Hepatic stellate cell (primary cell): ENCODE data around the gene HIP1.
"Not testable (repeated sequence)": the region's sequence is repeated elsewhere in the genome, so short reads cannot be mapped to it uniquely, and the experiment has no call there.

Experiments used
- DNase-seq: peaks from one replicate; pipeline ENCODE4 v3.0.0; 2011; ENCODE audit warnings: low spot score

The HIP1 gene

DNA sequence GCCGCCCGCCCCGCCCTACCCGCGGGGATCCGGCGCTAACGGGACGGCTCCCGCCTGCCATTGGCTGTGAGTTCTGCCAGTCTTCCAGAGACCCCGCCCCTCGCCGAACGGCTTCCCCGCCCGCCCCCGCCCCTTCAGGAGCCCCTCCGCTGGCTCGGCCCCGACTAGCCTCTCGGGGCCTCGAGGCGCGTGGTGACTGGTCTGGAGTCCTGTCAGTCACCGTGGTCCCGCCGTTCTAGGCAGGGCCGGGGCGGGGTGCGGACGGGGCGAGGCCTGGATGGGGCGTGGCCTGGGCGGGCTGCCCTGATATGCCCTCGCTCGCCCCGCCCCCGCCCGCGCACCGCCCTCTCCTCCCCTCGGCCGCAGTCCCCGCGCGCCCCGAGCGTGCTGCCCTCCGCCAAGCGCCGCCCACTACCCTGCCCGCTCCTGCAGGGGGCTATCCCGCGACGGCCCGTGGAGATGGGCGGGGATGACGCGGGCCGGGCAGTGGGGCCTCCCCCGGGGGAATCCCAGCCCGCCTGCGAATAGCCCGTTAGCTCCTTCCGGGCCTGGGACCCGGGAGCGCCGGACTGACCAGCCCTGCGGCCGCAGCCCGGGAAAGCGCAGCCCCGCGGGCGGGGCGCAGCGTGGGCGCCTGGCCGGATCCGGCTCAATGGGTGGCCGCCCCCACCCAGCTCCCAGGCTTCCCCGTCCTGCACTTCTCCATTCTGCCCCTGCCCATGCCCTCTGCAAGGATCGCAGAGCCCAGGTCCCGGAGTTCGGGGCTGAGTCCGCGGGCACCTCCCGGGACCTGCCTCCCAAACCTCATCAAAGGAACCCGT lies 444 bp upstream of the HIP1 start:
- peak; percentile 99 for DNase-seq

DNA sequence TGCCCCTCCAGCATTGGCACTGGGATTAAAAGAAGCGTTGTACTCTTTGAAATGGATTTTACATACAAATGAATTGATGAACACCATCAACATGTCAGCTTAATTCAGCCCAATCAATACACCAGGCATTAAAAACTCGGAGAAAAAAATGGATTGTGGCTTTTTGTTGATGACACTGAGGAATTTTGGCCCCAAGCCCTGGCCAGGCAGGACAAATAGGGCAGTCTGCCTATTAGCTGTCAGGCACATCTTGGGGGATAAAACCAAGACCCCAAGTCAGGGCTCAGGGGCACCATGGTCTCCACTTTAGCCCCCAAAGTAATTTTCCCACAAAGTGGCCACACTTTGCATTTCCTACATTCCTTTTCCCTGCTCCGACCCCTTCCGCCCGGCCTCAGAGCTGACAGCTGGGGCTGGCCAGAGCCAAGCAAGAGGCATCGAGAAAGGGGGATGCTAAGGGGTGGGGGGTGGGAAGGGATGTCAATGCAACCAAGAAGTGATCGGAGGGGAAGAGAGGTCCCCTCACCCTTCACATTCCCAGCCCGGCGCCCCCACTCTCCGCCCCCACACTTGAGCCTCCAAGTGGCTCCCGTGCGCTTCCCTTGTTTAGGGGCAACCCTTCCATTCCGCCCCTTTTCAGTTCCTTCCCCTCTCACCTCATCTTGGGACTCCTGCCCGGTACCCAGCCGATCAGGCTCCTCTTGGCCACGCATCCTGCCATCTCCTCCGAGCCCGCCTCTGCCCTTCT lies 711 bp downstream of the HIP1 start:
- no peak for DNase-seq

DNA sequence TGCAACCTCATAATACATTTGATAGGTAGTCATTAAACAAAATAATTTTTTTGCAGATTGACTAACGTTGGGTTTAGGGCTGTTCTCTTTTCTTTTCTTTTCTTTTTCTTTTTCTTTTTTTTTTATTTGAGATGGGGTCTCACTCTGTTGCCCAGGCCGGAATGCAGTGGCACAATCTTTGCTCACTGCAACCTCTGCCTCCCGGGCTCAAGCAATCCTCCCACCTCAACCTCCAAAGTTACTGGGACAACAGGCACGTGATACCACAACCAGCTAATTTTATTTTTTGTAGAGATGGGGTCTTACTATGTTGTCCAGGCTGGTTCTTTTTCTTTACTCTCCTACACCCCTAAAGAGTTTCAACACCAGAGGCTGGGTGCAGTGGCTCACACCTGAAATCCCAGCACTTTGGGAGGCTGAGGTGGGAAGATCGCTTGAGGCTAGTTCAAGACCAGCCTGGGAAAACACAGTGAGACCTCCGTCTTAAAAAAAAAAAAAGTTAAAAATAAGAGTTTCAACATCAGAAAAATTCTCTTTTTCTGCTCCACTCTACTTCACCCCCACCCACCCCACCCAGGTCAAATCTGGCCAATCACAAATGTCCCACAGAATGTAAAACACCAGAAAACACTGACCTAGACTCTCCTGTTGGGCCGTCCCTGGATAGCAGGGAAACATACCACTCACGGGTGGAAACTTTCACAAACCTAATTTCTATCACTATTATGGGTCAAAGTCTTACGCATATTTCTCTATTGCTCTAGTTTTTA lies 3.0 kb downstream of the HIP1 start:
- no peak for DNase-seq

DNA sequence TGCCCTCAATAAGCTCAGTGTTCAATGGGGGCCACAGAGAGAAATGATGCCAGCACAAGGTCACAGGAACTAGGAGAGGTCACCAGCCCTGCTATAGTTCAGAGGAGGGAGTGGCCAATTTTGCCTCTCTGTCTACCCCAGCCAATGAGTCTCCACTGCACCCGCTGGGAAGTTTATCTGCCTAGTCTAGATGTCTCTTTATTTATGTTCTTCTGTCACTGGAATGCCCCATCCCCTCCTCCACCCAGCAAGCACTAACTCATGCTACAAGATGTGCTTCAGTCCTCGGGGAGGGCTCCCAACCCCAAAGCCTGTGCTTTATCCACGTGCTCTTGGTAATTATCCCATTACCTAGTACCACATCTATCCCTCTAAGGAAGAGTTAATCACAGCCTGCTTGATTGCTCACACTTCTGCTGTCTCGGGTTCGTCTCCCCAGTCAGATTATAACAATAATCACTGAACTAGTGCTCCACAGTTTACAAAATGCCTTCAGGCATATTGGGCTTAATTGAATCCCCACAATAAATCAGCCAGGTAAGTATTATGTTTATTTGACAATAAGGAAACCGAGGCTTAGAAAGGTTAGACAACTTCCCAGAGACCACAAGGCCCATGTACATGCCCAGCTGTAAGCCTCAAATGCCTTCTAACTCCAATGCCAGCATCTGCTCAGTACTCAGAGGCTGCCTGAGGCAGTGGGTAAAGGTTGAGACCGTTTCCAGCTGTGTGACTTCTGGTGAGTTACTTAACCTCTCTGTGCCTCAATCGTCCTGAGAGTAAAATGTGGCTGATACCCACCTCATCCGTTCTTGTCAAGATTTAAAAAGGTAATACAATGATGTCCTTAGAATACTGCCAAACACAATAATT lies 3.9 kb downstream of the HIP1 start:
- DNase-seq = peak; percentile 71

DNA sequence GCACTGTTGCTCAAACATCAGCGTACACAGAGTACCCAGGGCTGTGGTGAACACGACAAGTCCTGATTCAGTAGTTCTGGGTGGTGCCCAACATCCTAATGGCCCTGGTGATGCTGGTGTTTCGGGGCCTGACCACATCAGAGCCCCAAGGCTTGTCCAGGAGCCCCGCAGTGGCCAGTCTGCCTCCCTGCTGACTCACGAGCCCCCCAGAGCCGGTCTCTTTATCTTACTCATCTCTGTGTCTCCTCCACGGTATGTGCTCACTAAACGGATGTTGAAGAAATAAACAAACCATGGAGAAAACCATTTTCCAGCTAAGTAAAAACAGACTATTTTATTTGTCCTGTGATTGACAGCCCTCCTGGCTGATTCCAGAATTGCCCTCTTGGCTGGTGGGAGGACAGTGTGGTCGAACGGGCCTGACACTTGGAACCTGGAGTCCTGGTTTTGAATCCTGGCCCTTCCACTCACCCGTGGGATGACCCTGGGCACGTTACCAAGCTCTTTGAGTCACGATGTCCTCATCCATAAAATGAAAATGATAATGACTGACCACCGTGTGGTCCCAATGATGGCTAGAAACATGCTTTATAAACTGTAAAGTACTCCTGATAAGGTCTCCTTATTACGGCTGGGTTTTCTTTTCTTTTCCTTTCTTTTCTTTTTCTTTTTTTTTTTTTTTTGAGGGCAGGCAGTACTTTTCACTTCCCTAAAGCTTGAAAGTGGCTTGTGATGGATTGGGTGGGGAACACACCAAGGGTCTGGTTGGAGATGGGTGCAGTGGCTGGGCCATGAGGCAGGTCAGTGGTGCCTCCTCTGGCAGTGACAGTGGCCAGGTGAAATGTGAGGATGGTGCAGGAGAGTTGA lies 5.7 kb downstream of the HIP1 start:
- DNase-seq = peak; percentile 79

DNA sequence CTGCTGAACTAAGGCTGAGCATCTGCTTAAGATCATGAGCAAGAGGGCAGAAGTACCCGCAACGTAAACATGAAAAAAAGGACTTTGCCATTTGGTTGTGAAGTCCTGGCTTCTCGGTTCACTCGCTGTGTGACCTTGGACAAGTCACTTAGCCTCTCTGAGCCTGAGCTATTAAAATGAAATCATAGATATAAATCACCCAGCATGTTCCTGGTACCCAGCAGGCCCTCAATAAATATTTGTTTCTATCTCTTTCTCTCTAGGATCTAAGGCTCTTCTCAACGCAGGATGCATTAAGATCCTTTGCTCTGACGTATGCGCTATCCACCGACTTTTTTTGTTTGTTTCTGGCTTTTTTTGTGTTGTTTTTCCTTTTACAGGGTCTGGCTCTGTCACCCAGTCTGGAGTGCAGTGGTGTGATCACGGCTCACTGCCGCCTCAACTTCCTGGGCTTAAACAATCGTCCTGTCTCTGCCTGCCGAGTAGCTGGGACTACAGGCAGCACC lies 6.7 kb downstream of the HIP1 start:
- DNase-seq = no peak

DNA sequence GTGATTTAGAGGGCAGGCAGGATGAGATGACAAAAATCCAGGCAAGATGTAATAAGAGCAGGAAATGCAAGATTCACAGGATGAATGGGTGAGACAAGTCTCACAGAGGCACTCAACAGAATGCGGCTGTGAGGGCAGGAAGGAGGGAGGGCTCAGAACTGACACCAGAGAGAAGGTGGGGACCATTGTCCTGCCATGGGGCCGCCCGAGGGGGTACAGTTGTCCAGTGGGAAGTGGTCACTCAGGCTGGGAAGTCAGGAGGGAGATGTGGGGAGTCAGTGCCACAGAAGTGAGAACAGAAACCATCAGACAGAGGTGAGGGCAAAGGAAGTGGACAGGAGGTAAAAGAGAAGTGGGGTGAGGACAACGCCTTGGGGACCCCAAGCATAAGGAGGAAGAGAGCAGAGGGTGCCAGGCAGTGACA lies 8.9 kb downstream of the HIP1 start:
- no peak for DNase-seq

DNA sequence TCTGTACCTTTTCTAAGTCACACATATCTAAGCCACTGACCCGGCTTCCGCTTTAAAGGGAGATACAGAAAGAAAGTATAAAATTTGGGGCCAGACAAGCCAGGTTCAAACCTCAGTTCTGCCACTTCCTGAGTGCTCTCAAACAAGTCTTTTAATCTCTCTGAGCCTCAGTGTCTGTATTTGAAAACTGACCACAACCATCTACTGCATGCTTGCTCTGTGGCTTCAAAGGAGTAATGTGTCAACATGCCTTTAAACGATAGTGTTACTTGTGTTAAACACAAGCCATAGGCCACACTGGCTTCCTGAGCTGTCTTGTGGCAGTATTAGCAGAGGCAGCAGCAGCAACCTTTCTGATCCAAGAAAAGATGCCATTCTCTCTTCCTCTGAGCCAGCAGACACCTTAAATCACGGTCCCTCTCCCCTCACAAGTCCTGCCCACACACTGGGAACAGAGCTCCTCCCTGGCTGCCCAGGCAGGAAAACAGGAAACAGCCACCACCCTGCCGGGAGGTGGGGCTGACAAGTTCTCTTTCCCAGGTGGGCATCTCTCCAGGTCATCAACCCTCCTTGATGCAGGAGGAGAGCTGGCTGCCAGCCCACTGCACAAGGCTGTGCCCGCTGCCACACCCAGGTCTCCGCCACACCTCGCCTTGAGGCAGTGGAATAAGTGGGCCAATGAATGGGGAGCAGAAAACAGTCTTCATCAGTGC lies 10.7 kb downstream of the HIP1 start:
- DNase-seq = no peak

DNA sequence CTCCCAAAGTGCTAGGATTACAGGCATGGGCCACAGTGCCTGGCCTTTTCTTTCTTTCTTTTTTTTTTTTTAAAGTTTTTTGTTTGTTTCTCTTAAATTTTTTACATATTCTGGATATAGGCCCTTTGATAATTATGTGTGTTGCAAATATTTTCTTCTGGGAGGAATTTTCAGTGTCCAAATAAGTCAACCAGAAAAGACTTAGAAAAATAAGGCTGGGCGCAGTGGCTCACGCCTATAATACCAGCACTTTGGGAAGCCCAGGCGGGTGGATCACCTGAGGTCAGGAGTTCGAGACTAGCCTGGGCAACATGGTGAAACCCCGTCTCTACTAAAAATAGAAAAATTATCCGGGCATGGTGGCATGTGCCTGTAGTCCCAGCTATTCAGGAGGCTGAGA lies 11.4 kb downstream of the HIP1 start:
- not testable (repeated sequence) for DNase-seq

DNA sequence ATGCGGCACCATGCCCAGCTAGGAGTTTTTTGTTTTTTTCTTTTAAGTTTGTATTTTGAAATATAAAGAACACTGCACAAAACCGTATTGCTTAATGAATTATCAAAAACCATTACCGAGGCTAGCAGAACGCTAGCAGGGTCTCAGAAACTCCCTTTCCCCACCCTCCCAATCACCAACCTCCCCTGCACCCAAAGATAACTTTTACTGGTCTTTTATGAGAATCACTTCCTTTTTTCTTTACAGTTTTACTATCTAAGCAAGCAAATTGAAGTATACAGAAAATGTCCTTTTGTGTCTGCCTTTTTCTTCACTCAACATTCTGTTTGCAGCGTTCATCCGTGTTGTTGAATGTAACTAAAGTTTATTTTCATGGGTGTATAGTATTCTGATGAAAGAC lies 13.4 kb downstream of the HIP1 start:
- DNase-seq = no peak

DNA sequence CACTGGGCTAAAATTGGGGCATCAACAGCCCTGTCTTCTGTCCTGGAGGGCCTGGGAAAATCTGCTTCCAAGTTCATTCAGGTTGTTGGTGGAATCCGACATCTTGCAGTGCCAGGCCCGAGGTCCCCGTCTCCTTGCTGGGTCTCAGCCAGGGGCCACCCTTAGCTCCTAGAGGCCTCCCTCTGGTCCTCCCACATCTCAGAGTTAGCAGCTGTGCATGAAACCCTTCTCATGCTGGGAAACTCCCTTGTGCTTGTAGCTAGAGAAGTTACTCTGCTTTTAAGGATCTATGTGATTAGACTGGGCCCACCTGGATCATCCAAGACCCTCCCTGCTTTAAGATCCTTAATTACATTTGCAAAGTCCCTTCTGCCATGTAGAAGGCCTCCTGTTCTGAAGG lies 15.3 kb downstream of the HIP1 start:
- no peak for DNase-seq

DNA sequence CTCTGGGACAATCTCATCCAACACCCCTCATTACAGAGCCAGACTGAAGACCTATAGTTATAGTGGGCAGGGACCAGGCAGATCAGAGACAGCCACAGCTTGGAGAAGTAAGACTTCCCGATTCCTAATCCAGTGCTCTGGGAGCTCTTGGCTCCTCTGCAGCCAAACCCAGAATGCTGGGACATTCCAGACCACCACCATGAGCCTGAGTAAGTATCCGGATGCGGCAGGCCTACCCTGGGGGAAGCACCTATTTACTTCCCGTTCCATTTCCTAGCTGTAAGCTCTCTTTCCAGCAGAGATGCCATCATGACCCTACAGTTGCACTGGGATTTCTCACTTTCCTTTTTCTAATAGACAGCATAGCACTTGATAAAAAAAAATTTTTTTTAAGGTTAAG lies 16.4 kb downstream of the HIP1 start:
- no peak for DNase-seq

DNA sequence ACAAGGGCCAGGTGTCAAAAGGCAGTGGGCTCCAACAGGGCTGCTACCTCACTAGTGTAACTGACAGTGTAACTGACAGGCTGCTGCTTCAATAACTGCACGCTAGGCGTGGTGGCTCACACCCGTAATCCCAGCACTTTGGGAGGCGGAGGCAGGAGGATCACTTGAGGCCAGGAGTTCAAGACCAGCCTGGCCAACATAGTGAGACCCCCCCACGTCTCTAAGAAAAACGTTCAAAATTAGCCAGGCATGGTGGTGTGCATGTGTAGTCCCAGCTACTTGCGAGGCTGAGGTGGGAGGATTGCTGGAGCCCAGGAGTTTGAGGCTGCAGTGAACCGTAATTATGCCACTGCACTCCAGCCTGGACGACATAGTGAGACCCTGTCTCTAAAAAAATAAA lies 16.8 kb downstream of the HIP1 start:
- not testable (repeated sequence) for DNase-seq

DNA sequence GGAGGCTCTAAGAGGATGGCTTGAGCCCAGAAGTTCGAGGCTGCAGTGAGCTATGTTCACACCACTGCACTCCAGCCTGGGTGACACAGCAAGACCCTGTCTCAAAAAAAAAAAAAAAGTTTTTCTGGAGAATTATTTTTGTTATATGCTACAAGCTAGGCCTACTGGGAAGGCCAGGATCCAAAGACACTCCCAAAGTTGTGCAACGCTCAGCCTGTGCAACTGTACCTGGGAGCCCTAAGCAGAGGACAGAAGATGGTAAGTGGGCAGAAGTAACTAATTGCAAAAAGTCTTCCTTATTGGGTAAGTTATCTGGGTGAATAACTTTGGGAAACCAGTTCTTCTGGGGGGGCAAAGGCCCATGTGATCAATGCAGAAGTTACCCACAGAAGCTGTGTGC lies 17.3 kb downstream of the HIP1 start:
- no peak for DNase-seq

DNA sequence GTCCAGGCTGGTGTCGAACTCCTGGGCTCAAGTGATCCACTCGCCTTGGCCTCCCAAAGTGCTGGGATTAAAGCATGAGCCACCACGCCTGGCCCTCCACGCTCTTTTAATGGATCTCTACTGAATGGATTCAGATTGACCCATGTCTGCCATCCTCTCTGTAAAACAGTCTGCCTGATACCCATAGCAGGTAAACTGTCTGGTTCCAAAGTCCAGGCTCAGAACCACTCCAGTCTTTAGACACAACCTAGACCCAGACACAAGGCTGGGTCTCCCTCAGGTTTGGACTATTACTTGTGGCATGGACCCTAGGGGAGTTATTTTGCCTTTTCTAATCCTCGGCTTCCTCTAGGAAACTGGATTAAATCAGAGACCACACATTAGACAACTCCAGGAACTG lies 19.1 kb downstream of the HIP1 start:
- DNase-seq = no peak

DNA sequence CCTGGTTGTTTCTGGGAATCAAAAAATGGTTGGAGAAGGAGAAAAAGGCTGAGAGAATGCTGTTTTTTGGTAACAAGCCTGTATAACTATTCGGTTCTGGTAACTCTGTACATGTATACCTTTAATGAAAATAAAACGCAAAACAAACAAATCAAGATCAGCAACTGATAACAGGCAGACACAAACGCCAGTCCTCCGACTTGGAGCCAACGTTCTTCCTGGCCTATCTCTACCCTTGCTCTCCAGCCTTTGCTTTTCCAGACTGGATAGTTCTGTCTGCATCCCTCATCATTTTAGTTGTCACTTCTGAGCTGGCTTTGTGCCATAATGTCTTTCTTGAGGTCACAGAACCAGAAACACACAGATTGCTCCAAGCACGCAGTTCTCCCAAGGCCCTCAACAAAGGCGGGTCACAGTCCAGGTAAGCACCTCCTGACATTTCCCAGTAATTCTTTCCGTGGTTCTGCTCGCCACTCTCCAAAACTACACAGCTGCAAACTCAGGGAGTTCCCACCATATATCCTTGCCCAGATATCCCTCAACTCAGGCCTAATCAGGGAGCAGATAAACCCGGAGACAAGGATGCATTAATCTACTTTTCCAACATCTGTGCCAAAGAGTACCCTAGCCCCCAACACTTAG lies 20.2 kb downstream of the HIP1 start:
- no peak for DNase-seq

DNA sequence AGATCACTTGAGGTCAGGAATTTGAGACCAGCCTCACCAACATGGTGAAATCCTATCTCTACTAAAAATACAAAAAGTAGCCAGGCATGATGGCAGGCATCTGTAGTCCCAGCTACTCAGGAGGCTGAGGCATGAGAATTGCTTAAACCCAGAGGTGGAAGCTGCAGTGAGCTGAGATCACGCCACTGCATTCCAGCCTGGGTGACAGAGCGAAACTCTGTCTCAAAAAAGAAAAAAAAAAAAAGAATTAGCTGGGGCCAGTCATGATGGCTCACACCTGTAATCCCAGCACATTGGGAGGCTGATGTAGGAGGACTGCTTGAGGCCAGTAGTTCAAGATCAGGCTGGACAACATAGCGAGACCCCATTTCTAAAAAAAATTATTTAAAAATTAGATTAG lies 21.0 kb downstream of the HIP1 start:
- DNase-seq = not testable (repeated sequence)

DNA sequence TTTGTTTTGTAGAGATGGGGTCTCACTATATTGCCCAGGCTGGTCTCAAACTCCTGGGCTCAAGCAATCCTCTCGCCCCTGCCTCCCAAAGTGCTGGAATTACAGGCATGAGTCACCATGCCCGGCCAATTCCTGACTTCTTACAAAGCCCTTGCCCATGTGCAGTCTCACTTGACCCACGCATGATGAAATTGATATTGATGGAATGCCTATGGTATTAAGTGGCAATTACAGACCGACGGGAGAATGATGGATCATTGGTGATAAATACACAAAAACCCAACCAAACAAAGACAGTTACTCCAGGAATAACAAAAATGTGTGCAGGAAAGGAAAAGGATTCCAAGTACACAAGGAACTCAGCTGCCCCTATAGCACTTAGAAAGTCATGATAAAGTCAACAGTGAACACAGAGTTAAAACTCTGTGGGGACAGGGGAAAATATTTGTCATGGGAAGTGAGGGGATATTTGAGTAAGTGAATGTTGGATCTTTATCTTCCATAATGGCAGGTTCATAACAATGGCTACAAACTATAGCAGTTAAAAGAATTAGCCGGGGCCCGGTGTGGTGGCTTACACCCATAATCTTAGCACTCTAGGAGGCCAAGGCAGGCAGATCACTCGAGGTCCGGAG lies 21.6 kb downstream of the HIP1 start:
- DNase-seq = peak; percentile 45

DNA sequence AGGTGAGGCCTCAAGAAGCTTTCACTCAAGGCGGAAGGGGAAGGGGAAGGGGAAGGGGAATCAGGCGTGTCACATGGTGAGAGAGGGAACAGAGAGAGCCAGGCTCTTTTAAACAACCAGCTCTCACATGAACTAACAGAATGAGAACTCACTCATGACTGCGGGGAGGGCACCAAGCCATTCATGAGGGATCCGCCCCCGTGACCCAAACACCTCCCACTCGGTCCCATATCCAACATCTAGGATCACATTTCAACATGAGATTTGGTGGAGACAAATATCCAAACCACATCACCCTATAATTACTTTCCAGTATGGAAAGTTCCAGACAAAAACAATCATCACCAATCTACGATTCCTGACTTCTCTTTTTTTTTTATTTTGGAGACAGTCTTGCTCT lies 22.9 kb downstream of the HIP1 start:
- DNase-seq = no peak
